Measurements from ENCODE around the gene HIPK2.

Gene HIPK2

DNA sequence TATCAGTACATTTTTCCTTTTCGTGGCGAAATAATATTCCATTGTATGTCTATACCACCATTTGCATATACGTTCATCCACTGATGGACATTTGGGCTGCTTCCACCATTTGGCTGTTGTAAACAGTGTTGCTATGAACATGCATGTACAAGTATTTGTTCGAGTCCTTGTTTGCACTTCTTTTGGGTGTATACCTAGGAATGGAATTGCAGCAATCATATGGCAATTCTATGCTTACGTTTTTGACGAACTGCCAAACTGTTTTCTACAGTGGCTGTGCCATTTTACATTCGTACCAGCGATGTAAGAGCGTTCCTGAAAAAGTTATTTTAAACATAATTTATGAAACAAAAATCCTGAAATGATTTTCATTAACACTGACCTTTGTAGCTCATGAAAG is 79.5 kb downstream of the HIPK2 start:
- FAIRE-seq (no peak), DNase-seq (ENCODE audit: insufficient read length) (no peak)
- TF ChIP-seq POLR2A (IDR thresholded peaks at IDR 0.05; ENCODE audit: low read depth, low read length) (no peak), POLR2AphosphoS5 (IDR thresholded peaks at IDR 0.05; ENCODE audit: low read depth, low read length) (no peak), TAF1 (IDR thresholded peaks at IDR 0.05; ENCODE audit: borderline replicate concordance, low read depth, low read length) (no peak)

DNA sequence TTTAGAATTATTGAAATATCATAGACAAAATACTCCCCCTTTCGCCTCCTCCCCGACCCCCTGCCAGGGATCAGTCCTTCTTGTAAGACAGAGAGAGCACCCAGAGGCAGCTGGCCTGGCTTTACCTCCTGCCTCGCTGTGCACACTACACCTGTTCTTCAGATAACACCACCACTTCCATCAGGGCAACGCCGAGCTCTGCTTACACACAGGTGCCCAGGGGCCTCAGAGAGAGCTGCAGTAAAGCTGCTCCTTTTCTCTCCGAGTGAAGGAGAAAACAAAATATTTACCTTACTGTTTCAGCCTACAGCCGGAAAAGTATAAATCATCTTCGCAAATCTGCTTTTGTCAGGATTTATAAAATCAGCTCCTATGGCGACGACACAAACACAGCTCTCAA is 80.7 kb downstream of the HIPK2 start:
- FAIRE-seq (no peak), DNase-seq (ENCODE audit: insufficient read length) (no peak)
- TF ChIP-seq POLR2A (IDR thresholded peaks at IDR 0.05; ENCODE audit: low read depth, low read length): no peak
- TF ChIP-seq TAF1 (IDR thresholded peaks at IDR 0.05; ENCODE audit: borderline replicate concordance, low read depth, low read length): no peak
- no peak for TF ChIP-seq POLR2AphosphoS5 (IDR thresholded peaks at IDR 0.05; ENCODE audit: low read depth, low read length)

DNA sequence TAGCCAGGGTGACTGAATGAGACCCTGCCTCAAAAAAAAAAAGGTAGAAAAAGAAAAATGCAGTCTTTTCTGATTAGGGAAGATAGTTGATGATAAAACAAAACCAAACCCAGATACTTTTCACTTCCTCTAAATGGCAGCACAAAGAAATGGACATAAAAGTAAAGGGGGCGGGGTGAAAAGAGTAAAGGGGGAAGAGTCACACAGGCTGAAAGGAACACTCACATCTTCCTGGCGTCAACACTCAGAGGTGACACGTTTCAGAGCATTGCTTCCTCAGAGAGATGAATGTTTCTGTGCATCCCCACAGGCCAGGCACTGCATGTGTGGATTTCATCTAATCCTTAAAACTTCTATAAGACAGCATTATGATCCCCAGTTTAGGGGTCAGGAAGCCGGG is 81.2 kb downstream of the HIPK2 start:
- TF ChIP-seq POLR2AphosphoS5 (IDR thresholded peaks at IDR 0.05; ENCODE audit: low read depth, low read length) (no peak), TAF1 (IDR thresholded peaks at IDR 0.05; ENCODE audit: borderline replicate concordance, low read depth, low read length) (no peak), POLR2A (IDR thresholded peaks at IDR 0.05; ENCODE audit: low read depth, low read length) (no peak)
- DNase-seq (ENCODE audit: insufficient read length) (no peak), FAIRE-seq (no peak)

DNA sequence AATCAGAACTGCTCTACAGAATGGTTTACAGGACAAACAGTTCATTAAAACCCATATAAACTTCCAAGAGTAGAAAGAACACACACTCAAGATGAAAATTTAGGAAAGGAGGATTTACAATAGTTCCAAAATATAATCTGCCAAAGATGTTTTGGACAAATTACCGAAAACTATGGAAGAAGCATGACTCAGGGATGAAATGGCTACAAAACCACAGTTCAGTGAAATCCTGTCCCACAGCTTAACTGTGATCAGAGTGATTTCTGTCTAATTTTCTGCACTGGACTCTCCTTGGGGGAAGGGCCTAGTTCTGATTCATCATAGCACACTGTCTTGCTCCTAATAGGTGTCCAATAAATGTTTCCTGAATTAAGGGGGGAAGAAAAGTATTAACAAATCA is 82.2 kb downstream of the HIPK2 start:
- TF ChIP-seq POLR2AphosphoS5 (IDR thresholded peaks at IDR 0.05; ENCODE audit: low read depth, low read length): no peak
- DNase-seq (ENCODE audit: insufficient read length) (no peak), FAIRE-seq (no peak)

DNA sequence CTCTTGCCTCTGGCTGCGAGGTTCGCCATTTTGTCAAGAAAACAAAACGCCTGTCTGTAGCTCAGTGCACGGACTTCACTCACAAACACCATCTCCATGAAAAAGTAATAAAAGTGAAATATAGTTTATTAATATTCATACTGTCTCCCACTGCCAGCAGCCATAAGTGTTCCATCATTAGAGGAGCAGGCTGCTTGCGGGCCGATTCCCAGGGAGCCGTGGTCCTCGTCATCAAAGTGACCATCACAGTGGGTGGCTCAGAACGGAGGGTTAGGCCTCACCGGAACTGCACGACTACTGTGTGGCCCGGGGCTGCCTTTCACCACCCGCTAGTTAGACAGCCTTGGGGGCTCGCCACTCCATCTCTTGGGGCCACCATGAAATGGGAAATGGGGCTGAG is 82.7 kb downstream of the HIPK2 start:
- no peak for FAIRE-seq
- no peak for DNase-seq (ENCODE audit: insufficient read length)
- TF ChIP-seq TAF1 (IDR thresholded peaks at IDR 0.05; ENCODE audit: borderline replicate concordance, low read depth, low read length) (no peak), POLR2A (IDR thresholded peaks at IDR 0.05; ENCODE audit: low read depth, low read length) (no peak), POLR2AphosphoS5 (IDR thresholded peaks at IDR 0.05; ENCODE audit: low read depth, low read length) (no peak)

DNA sequence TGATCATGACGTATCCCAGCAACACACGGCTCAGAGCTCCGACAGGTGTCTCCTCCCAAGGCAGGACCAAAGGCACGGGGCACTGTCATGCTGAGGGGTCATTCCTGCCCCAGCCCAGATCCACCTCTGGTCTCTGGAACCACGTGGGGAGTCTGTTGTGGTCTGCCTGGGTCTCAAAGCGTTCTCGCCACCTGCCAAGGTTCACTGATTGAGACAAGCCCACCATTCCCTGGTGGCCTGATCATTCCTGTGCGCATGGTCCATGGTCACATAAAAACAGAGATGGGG is 83.5 kb downstream of the HIPK2 start:
- FAIRE-seq: no peak
- TF ChIP-seq POLR2A (IDR thresholded peaks at IDR 0.05; ENCODE audit: low read depth, low read length) (no peak), TAF1 (IDR thresholded peaks at IDR 0.05; ENCODE audit: borderline replicate concordance, low read depth, low read length) (no peak), POLR2AphosphoS5 (IDR thresholded peaks at IDR 0.05; ENCODE audit: low read depth, low read length) (no peak)
- no peak for DNase-seq (ENCODE audit: insufficient read length)

DNA sequence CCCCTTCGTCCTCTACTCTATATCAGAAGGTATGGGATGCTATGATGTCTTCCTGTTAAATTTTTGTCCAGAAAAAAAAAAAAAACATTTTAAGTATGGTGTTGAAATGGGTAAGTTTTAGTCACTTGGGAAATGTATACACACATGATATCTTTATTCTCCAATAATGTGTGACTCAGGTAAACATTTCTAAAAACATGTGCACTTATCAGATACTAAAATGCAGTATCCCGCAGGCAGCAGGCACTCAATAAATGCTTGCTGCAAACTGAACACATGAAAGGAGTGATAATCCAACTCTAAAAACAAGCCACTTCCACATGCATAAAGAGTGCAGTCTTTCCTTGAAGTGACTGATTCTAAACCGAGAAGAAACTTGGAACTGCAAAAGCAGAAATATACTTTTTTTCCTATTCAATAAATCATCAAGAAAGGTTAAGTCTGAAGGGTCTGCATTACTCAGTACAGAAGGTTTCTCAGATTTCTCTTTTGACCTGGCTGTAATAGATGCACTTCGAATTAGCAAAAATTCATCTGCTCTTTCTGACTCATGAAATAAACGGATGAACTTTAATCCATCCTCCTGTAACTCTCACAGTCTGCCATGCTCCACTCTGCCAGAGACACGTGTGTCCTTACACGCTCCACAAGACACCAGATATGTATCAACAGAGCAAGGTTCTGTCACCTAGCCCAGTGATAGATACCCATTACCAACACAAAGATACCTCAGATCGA is 84.0 kb downstream of the HIPK2 start:
- no peak for DNase-seq (ENCODE audit: insufficient read length)
- FAIRE-seq: no peak
- TF ChIP-seq POLR2A (IDR thresholded peaks at IDR 0.05; ENCODE audit: low read depth, low read length) (no peak), POLR2AphosphoS5 (IDR thresholded peaks at IDR 0.05; ENCODE audit: low read depth, low read length) (no peak), TAF1 (IDR thresholded peaks at IDR 0.05; ENCODE audit: borderline replicate concordance, low read depth, low read length) (no peak)

DNA sequence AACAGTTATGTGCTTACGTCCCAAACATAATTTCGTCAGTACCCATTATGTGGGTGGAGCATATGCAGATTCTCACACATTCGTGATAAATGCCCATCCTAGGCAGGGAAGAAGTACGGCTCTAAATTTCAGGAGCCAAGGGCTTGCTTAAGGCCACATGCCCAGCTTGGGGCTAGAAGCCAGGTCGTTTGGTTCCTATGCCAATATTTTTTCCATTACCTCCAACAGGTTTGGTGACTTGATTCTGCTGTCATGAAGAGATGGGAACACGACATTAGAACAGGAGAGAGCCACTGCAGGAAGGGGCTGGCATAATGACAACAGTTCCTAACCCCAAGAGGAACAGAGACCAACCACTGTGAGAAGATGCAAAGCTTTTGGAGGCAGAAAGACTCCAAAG is 85.1 kb downstream of the HIPK2 start:
- DNase-seq (ENCODE audit: insufficient read length) (no peak), FAIRE-seq (no peak)
- TF ChIP-seq TAF1 (IDR thresholded peaks at IDR 0.05; ENCODE audit: borderline replicate concordance, low read depth, low read length): no peak
- TF ChIP-seq POLR2A (IDR thresholded peaks at IDR 0.05; ENCODE audit: low read depth, low read length): no peak
- TF ChIP-seq POLR2AphosphoS5 (IDR thresholded peaks at IDR 0.05; ENCODE audit: low read depth, low read length): no peak

DNA sequence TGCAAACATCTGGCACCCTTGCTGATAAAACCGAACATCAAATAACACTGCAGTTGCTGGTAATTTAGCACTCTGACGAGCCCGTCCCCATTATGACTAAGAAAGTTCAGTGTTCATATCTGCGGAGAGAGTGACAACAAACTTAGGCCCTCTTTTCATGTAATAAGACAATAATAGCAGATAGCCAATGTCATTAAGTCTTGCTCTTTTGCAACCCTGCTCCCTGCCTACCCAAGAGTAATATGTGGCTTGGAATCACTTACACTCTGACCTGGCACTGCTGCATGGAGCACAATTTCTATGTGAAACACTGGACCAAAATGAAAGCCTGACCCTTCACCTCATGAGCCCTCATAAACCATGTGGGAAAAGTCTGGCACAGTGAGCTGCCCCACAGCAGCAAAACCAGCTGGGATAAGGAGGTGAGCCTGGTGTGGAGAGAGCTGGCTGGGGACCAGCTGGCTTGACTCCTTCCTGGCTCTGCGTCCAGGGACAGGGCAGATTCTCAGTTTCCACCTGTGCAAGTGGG is 86.5 kb downstream of the HIPK2 start:
- TF ChIP-seq POLR2A (IDR thresholded peaks at IDR 0.05; ENCODE audit: low read depth, low read length): no peak
- TF ChIP-seq POLR2AphosphoS5 (IDR thresholded peaks at IDR 0.05; ENCODE audit: low read depth, low read length): no peak
- TF ChIP-seq TAF1 (IDR thresholded peaks at IDR 0.05; ENCODE audit: borderline replicate concordance, low read depth, low read length): no peak
- FAIRE-seq: no peak
- DNase-seq (ENCODE audit: insufficient read length): no peak

DNA sequence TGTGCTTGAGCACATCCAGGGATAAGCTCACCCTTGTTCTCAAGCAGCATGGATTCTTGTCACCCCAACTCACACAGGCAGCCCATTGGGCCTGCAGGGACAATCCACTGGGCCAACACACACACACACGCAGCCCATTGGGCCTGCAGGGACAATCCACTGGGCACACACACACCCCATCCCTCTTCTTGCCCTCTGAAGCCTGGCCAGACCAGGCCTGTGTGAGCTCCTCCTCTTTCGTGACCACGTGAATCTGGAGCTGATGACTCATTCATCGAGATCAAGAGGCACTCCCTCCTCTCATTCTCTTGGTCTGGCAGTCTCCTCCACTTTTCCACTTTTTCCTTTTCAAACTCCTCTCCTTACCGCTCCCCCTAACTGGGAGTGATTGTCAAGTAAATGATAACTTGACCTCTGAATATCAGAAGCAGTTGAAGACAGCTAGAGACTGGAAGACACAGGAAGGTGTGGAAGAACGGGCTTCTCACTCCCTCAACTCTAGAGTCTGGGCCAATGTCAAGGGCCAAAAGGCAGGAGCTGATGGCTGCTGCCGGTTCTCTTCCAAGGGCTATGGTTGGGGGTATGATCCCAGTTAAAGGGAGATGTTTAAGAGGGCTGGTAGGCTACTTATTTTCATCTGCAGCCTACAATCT is 89.7 kb downstream of the HIPK2 start:
- TF ChIP-seq POLR2A (IDR thresholded peaks at IDR 0.05; ENCODE audit: low read depth, low read length) (no peak), TAF1 (IDR thresholded peaks at IDR 0.05; ENCODE audit: borderline replicate concordance, low read depth, low read length) (no peak)
- FAIRE-seq (no peak), DNase-seq (ENCODE audit: insufficient read length) (no peak)

DNA sequence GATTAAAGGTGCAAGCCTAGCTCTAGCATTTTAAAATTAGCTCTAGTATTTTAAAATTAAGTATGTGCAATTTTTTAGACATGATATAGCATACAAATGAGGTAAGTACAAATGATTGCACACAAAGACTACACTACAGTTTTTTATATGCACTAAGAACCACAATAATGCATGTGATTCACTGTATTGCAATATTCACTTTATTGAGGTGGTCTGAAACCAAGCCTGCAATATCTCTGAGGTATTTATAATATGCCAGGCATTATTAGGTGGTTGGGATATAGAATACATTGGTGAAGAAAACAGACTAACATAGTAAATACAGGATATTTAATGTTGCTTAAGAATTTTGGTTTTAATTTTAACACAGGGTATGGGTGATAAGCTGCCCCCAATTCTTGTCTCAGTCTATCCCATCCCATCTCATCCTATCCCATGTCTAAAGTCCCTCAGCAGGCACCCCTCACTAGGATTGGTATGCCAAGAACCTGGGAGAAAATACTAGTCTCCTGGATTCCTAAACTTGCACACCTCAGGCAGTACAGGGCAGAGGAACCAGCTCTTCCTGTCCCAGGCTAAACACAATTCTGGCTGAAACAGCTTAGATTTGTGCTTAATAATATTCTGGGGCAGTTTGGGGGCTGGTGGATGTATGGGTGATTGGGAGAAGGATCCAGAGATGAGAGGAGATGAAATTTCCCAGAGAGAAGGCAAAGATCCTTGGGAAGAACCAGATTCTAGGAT is 90.4 kb downstream of the HIPK2 start:
- TF ChIP-seq TAF1 (IDR thresholded peaks at IDR 0.05; ENCODE audit: borderline replicate concordance, low read depth, low read length): no peak
- no peak for TF ChIP-seq POLR2AphosphoS5 (IDR thresholded peaks at IDR 0.05; ENCODE audit: low read depth, low read length)
- TF ChIP-seq POLR2A (IDR thresholded peaks at IDR 0.05; ENCODE audit: low read depth, low read length): no peak
- FAIRE-seq: no peak
- DNase-seq (ENCODE audit: insufficient read length): no peak
